Mammary epithelial cell (primary cell): ENCODE results near the gene STK17A.

Experiments
- CTCF ChIP-seq, 2 donors: IDR thresholded peaks in 1 of 2; conservative IDR thresholded peaks in 1 of 2; 2 replicates each; pipeline ENCODE4 v1.5.1; 2011 to 2012; ENCODE audit warnings: inconsistent platforms in 2 of 2, low read length in 2 of 2, mild to moderate bottlenecking in 2 of 2, control low read depth in 1 of 2, low read depth in 1 of 2; ENCODE audit not compliant: insufficient read depth in 1 of 2; ENCODE audit errors: extremely low read depth in 1 of 2
- EZH2 ChIP-seq: IDR thresholded peaks from 2 replicates; pipeline ENCODE4 v1.6.1; 2012; ENCODE audit warnings: low read length, inconsistent platforms, borderline replicate concordance

- TF ChIP-seq EZH2 = no peak
- no peak for TF ChIP-seq CTCF (conservative IDR thresholded peaks at IDR 0.05 in 1 of 2, IDR thresholded peaks at IDR 0.05 in 1 of 2; ENCODE audit: extremely low read depth in 1 of 2, insufficient read depth in 1 of 2, low read depth in 1 of 2, low read length in 2 of 2)
Measured at GRCh38 chr7:43572516-43573049, 10.3 kb upstream of the STK17A start.
